ENCODE data around the gene ABCD1. TPM values are rescaled to one million over a fixed set of nuclear protein-coding genes. Genes with fewer than 3 reads are reported as not detected.
"Not testable (repeated sequence)": the region's sequence is repeated elsewhere in the genome, so short reads cannot be mapped to it uniquely, and the experiment has no call there.

Gene ABCD1
- total RNA-seq, 1 donor from 2014 or later = 15.3 TPM

DNA sequence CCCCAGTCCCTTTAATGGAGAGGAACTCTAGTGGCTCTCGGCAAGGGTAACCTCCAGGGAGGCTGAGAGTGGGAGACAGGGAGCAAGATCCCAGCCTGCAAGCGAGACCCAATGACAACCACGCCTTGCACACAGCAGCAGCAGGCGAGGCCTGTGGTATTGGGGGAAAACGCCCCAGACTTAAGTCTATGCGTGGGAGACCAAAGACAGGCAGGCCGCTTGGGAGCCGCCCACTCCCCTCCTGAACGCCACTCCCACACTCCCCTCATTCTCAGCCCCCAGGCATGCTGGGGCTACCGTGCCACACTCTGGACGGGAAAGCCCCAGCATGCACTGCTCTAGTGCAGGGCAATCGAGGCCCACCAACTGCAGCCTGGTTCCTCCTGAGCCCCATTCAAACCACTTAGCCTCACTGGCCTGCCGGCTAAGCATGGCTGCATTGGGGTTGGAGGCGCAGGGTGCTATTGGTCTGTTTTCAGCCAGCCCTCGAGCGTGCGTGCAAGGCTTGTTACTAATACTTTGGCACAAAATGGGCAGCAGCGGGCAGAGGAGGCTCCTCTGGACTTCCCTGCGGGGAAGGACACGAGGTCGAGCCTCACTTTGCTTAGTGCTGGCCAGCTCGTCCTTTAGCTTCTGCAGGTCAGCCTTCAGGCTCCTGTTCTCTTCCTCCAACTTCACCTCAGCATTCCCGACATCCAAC lies 22.2 kb upstream of the ABCD1 start:
- H3K4me3 ChIP-seq (ENCODE audit: low read depth, low read length) = no peak overlapping the region
- no peak for DNase-seq (ENCODE audit: low read depth)
- no peak for TF ChIP-seq CTCF (IDR thresholded peaks at IDR 0.05; ENCODE audit: insufficient read depth, low read length, poor library complexity, severe bottlenecking)
- no peaks in the 10 kb centered on the region for H3K27me3 ChIP-seq (ENCODE audit: control insufficient read depth, insufficient read depth, low read length)
- H3K36me3 ChIP-seq (ENCODE audit: control insufficient read depth, insufficient read depth, low read length) = peaks cover 1% of the 10 kb centered on the region

DNA sequence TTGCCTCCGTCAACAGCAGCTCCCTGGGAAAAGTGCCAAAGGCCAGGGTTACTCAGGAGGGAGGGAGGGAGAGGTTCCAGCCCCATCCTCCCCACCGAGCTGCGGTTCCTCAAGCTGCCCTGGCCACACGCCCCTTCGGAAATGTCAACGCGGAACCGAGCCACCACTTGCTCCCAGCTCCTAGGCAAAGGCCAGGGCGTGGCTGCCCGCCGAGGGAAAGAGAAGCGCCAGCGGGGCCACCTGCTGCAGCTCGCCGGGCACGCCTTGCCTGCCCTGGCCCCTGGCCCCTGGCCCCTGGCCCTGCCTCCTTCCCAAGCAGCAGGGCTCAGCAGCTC lies 21.7 kb upstream of the ABCD1 start:
- Histone ChIP-seq H3K27me3 (ENCODE audit: control insufficient read depth, insufficient read depth, low read length) (no peaks in the 10 kb centered on the region), H3K36me3 (ENCODE audit: control insufficient read depth, insufficient read depth, low read length) (peaks cover 1% of the 10 kb centered on the region)
- DNase-seq (ENCODE audit: low read depth) = no peak

GRCh38 chrX:153704021-153704526 lies 20.6 kb upstream of the ABCD1 start:
- no peak for TF ChIP-seq CTCF (IDR thresholded peaks at IDR 0.05; ENCODE audit: insufficient read depth, low read length, poor library complexity, severe bottlenecking)
- DNase-seq (ENCODE audit: low read depth) = no peak
- Histone ChIP-seq H3K36me3 (ENCODE audit: control insufficient read depth, insufficient read depth, low read length) (peaks cover 1% of the 10 kb centered on the region), H3K27me3 (ENCODE audit: control insufficient read depth, insufficient read depth, low read length) (no peaks in the 10 kb centered on the region), H3K4me3 (ENCODE audit: low read depth, low read length) (no peak overlapping the region)

More for the DNA sequence above, 21.7 kb upstream of the ABCD1 start:
- TF ChIP-seq CTCF (IDR thresholded peaks at IDR 0.05; ENCODE audit: insufficient read depth, low read length, poor library complexity, severe bottlenecking) = no peak
- no peak overlapping the region for H3K4me3 ChIP-seq (ENCODE audit: low read depth, low read length)

DNA sequence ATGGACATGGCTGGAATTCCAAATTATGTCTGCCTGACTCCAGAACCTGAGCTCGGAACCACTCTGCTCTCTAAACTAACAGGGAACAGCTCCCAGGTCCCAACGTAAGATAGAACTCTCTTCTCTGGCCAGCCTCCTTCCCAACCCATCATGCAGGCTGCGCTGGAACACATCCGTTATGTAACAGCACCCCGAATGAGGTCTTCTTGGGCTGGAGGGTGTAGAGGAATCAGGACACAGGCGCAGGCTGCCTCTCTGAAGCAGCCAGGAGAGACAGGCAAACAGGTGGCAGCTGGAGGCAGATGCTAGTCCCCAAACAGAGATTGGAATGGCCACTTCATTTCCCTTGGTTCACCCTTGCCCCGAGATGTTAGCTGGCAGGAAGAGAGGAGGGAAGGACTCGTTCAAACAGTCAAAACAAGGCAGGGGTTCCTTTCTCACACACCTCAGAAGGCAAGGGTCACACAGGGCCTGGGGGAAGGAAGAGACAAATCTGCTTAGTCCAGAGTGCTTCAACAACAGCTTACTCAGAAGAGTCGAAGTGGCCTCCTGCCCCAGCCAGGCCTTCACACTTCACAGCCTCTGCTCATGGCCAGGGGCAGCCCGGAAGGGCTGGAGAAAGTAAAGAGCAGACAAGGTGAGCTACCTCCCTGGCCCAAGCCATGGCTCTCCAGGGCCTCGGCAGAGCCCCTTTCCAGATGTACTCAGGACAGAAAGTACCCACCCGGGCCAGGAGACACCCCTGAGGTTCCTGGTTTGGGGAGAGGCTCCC lies 19.8 kb upstream of the ABCD1 start:
- H3K36me3 ChIP-seq (ENCODE audit: control insufficient read depth, insufficient read depth, low read length) = not testable (repeated sequence)

DNA sequence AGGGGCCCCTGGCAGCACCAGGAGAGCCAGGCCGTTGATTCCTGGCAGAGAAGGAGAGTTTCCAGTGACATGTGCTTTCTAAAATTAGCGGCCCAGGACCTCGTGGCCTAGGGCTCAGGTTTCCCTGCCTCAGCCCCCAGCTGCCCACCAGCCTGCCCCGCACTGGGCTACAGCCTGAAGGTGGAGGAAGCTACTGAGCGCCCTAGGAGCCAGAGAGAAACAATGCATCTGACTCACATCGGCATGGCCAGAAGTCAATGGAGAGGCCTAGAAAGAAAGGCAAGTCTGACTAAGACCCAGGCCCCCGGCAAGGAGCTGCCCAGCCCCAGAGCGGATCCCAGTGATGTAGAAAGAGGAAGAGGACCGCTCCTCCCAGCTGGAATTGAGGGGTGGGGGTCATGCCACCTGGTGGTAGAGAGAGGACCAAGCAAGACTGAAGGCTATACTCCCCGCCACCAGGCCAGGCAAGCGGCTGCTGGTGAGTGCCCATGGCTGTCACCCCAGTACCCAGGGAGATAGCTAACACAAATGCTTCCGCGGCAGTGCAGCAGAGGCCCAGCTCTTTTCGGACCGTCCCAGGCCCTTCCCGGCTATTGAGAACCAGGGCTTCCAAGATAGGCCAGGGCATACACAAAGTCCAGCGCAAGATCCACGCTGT lies 19.1 kb upstream of the ABCD1 start:
- not testable (repeated sequence) for H3K4me3 ChIP-seq (ENCODE audit: low read depth, low read length); H3K36me3 ChIP-seq (ENCODE audit: control insufficient read depth, insufficient read depth, low read length); H3K27me3 ChIP-seq (ENCODE audit: control insufficient read depth, insufficient read depth, low read length); DNase-seq (ENCODE audit: low read depth)
- peak; percentile 6 for TF ChIP-seq CTCF (IDR thresholded peaks at IDR 0.05; ENCODE audit: insufficient read depth, low read length, poor library complexity, severe bottlenecking)

More for the DNA sequence above, 19.8 kb upstream of the ABCD1 start:
- H3K4me3 ChIP-seq (ENCODE audit: low read depth, low read length); DNase-seq (ENCODE audit: low read depth); H3K27me3 ChIP-seq (ENCODE audit: control insufficient read depth, insufficient read depth, low read length): not testable (repeated sequence)

DNA sequence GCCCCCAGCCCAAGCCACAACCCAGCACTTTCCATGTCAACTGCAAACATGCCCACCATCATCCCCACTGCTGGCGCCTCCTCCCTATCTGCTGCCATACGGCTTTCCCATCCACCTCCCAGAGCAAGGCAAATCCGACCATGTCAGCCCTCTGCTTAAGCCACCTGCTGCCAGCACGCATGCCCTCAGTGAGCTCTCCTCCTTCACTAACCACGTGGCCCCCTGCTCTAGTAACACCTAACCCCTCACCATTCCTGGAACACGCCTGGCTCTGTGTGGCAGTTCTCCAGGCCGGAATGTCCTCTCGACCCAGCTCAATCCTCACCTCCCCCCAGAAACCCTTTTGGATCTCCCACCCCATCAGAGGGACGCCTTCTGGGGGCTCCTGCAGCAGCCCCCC lies 17.9 kb upstream of the ABCD1 start:
- Histone ChIP-seq H3K27me3 (ENCODE audit: control insufficient read depth, insufficient read depth, low read length) (no peaks in the 10 kb centered on the region), H3K4me3 (ENCODE audit: low read depth, low read length) (no peak overlapping the region), H3K36me3 (ENCODE audit: control insufficient read depth, insufficient read depth, low read length) (peaks cover 1% of the 10 kb centered on the region)
- TF ChIP-seq CTCF (IDR thresholded peaks at IDR 0.05; ENCODE audit: insufficient read depth, low read length, poor library complexity, severe bottlenecking) = no peak
- no peak for DNase-seq (ENCODE audit: low read depth)

Data from kidney epithelial cell (primary cell).